IMR-90 (cell line): ENCODE results near the gene SLC7A10. TPM values are rescaled to one million over a fixed set of nuclear protein-coding genes. Genes with fewer than 3 reads are reported as not detected.

Experiments
- ATAC-seq: fragments of 200-7000 bp; cut with Tn5 transposase; 2 replicates; pipeline ENCODE4 v1.9.1; 2020; ENCODE audit warnings: low read depth, mild to moderate bottlenecking, moderate library complexity
- BruUV-seq: library from RNA; stranded (reverse); fragments of 400-500 nt; replicated peaks from 2 replicates; lab custom pipeline; 2021; lab: Mats Ljungman, UMichigan
- CTCF ChIA-PET: fragments of 300-600 bp; formaldehyde crosslinking; extraction: SDS; loops from one replicate; lab custom pipeline; 2021; ENCODE audit warnings: antibody characterized with exemption; lab: Yijun Ruan, JAX
- POLR2A ChIA-PET: fragments of 300-600 bp; sonication (Branson Sonifier 250); formaldehyde crosslinking; loops from one replicate; lab custom pipeline; 2022; ENCODE audit warnings: antibody characterized with exemption; ENCODE audit not compliant: unreplicated experiment; lab: Charles Lee
- DNase-seq: peaks from one replicate; pipeline ENCODE4 v3.0.0; 2013
- H2AFZ ChIP-seq: replicated peaks from 2 replicates; pipeline ENCODE3; 2013; ENCODE audit warnings: low read length, mild to moderate bottlenecking; ENCODE audit not compliant: poor library complexity
- H2AK5ac ChIP-seq: 2 replicates; pipeline ENCODE4 v1.6.1; 2013; ENCODE audit warnings: low read depth, low read length, inconsistent platforms
- H2AK9ac ChIP-seq: replicated peaks from 2 replicates; pipeline ENCODE3; 2013; ENCODE audit warnings: mild to moderate bottlenecking, low read depth, low read length, moderate library complexity; ENCODE audit not compliant: poor library complexity
- H2BK120ac ChIP-seq: 2 replicates; pipeline ENCODE4 v1.6.1; 2013; ENCODE audit warnings: low read depth, low read length, inconsistent platforms
- H2BK15ac ChIP-seq: 3 replicates; pipeline ENCODE4 v1.6.1; 2013; ENCODE audit warnings: low read depth, low read length, inconsistent platforms
- H2BK20ac ChIP-seq: 2 replicates; pipeline ENCODE4 v1.6.1; 2013; ENCODE audit warnings: low read depth, mild to moderate bottlenecking, inconsistent platforms, low read length, moderate library complexity
- H2BK5ac ChIP-seq: 2 replicates; pipeline ENCODE4 v1.6.1; 2013; ENCODE audit warnings: mild to moderate bottlenecking, low read depth, low read length, inconsistent platforms; ENCODE audit not compliant: poor library complexity, severe bottlenecking
- H3K14ac ChIP-seq: replicated peaks from 2 replicates; pipeline ENCODE4 v1.6.1; 2013; ENCODE audit warnings: low read depth, low read length, inconsistent platforms
- H3K18ac ChIP-seq: 2 replicates; pipeline ENCODE4 v1.6.1; 2013; ENCODE audit warnings: low read depth, low read length, control low read depth
- H3K23ac ChIP-seq: 2 replicates; pipeline ENCODE4 v1.6.1; 2013; ENCODE audit warnings: low read depth, low read length, inconsistent platforms
- H3K27ac ChIP-seq: 2 replicates; pipeline ENCODE4 v1.5.1; 2013; ENCODE audit warnings: mild to moderate bottlenecking, control low read depth, low read length; ENCODE audit not compliant: insufficient read depth
- H3K27me3 ChIP-seq: 2 replicates; pipeline ENCODE4 v1.6.1; 2013; ENCODE audit warnings: low read length; ENCODE audit not compliant: control insufficient read depth, insufficient read depth
- H3K36me3 ChIP-seq: 2 replicates; pipeline ENCODE4 v1.6.1; 2013; ENCODE audit warnings: low read length, mixed read lengths; ENCODE audit not compliant: control insufficient read depth, insufficient read depth
- H3K4ac ChIP-seq: 2 replicates; pipeline ENCODE4 v1.6.1; 2013; ENCODE audit warnings: low read depth, low read length, inconsistent platforms
- H3K4me1 ChIP-seq: 2 replicates; pipeline ENCODE4 v1.6.1; 2013; ENCODE audit warnings: low read length, mixed read lengths; ENCODE audit not compliant: control insufficient read depth, insufficient read depth
- H3K4me2 ChIP-seq: 2 replicates; pipeline ENCODE4 v1.6.1; 2013; ENCODE audit warnings: low read depth, mild to moderate bottlenecking, control low read depth, low read length, moderate library complexity
- H3K4me3 ChIP-seq: 2 replicates; pipeline ENCODE4 v1.5.1; 2013; ENCODE audit warnings: low read depth, mild to moderate bottlenecking, control low read depth, low read length, moderate library complexity; ENCODE audit not compliant: insufficient read depth
- H3K56ac ChIP-seq: 2 replicates; pipeline ENCODE4 v1.6.1; 2013; ENCODE audit warnings: low read length, inconsistent platforms; ENCODE audit not compliant: insufficient read depth; ENCODE audit errors: extremely low read depth
- H3K79me1 ChIP-seq, 2 experiments: 2 replicates each; pipeline ENCODE4 v1.6.1; 2013; ENCODE audit warnings: low read length in 2 of 2, inconsistent platforms in 1 of 2, low read depth in 1 of 2
- H3K9ac ChIP-seq: 2 replicates; pipeline ENCODE4 v1.6.1; 2013; ENCODE audit warnings: low read depth, low read length, control low read depth
- H3K9me1 ChIP-seq: 2 replicates; pipeline ENCODE4 v1.6.1; 2013; ENCODE audit warnings: low read length, inconsistent platforms; ENCODE audit not compliant: insufficient read depth
- H3K9me3 ChIP-seq: 2 replicates; pipeline ENCODE4 v1.6.1; 2013; ENCODE audit warnings: low read length; ENCODE audit not compliant: control insufficient read depth, insufficient read depth
- H4K20me1 ChIP-seq: 2 replicates; pipeline ENCODE4 v1.6.1; 2013; ENCODE audit warnings: low read length, inconsistent platforms; ENCODE audit not compliant: insufficient read depth
- H4K5ac ChIP-seq: 2 replicates; pipeline ENCODE4 v1.6.1; 2013; ENCODE audit warnings: mild to moderate bottlenecking, low read depth, low read length, control low read depth
- H4K8ac ChIP-seq, 2 experiments: 2 replicates each; pipeline ENCODE4 v1.6.1; 2013; ENCODE audit warnings: low read depth in 2 of 2, low read length in 2 of 2, control low read depth in 1 of 2, inconsistent platforms in 1 of 2
- H4K91ac ChIP-seq: 2 replicates; pipeline ENCODE4 v1.6.1; 2013; ENCODE audit warnings: low read depth, low read length, inconsistent platforms; ENCODE audit not compliant: insufficient read depth
- CEBPB ChIP-seq: IDR thresholded peaks from 2 replicates; pipeline ENCODE4 v1.6.1; 2012; ENCODE audit warnings: low read depth, low read length, improper control_type of control experiment
- ELK1 ChIP-seq: fragments of 150-350 bp; IDR thresholded peaks from 2 replicates; pipeline ENCODE4 v1.6.1; 2016; ENCODE audit warnings: low read depth, mild to moderate bottlenecking, low read length, moderate library complexity, borderline replicate concordance
- MAZ ChIP-seq: IDR thresholded peaks from 2 replicates; pipeline ENCODE4 v1.6.1; 2012; ENCODE audit warnings: low read depth, mild to moderate bottlenecking, low read length, improper control_type of control experiment, moderate library complexity, borderline replicate concordance
- MXI1 ChIP-seq: IDR thresholded peaks from 2 replicates; pipeline ENCODE4 v1.6.1; 2012; ENCODE audit warnings: low read depth, mild to moderate bottlenecking, low read length, moderate library complexity, borderline replicate concordance
- NFE2L2 ChIP-seq: fragments of 150-350 bp; IDR thresholded peaks from 2 replicates; pipeline ENCODE4 v1.6.1; 2016; ENCODE audit warnings: low read depth, mild to moderate bottlenecking, low read length
- RCOR1 ChIP-seq: IDR thresholded peaks from 2 replicates; pipeline ENCODE4 v1.6.1; 2012; ENCODE audit warnings: mild to moderate bottlenecking, low read length, improper control_type of control experiment; ENCODE audit not compliant: insufficient replicate concordance
- USF2 ChIP-seq: fragments of 150-350 bp; IDR thresholded peaks from 2 replicates; pipeline ENCODE4 v1.6.1; 2017; ENCODE audit warnings: mild to moderate bottlenecking, antibody characterized with exemption, low read length, low read depth
- WGBS, 2 experiments: methylation state at CpG; one replicate each; pipeline versions ENCODE4 v1.1.5 to v1.1.7; 2013; ENCODE audit warnings: missing lambda C conversion rate in 2 of 2; ENCODE audit not compliant: insufficient read length in 1 of 2; ENCODE audit errors: extremely low coverage in 2 of 2; 5-methylcytosine and 5-hydroxymethylcytosine counted together
- dilution Hi-C: fragments of 300-500 bp; cut with HindIII; formaldehyde crosslinking; loops from one replicate; pipeline ENCODE4 v1.14.3; 2018; ENCODE audit warnings: low sequenced_read_pairs; ENCODE audit not compliant: unreplicated experiment
- in situ Hi-C: fragments of 300-500 bp; cut with MboI; formaldehyde crosslinking; loops from 3 replicates; pipeline ENCODE4 v1.14.3; 2019; ENCODE audit warnings: low sequenced_read_pairs, inconsistent platforms, mixed read lengths
- intact Hi-C: fragments of 100-400 bp; cut with micrococcal nuclease; formaldehyde crosslinking; loops from 2 replicates; pipeline ENCODE4 v1.10.0; 2022
- polyA plus RNA-seq, 3 experiments: library from polyadenylated mRNA; depleted of rRNA; stranded (reverse); fragments of >200 nt; gene quantifications; 2 replicates each; pipeline ENCODE4 v1.2.3, GENCODE V29; 2012; ENCODE audit warnings: low replicate concordance in 1 of 3
- total RNA-seq: library from RNA; depleted of rRNA; stranded (reverse); fragments of >200 nt; gene quantifications from 2 replicates; pipeline ENCODE4 v1.2.3, GENCODE V29; 2012

SLC7A10 gene
- total and polyA plus RNA-seq, 2 of the 4 experiments (the other 2 are of a cell fraction) = not detected

- Histone ChIP-seq H3K27me3 (peaks cover 34% of the 10 kb centered on the region), H3K9ac (no peak overlapping the region), H3K9me1 (peaks cover 7% of the 10 kb centered on the region; the same call in 1 of the 2 replicates), H3K9me3 (peaks cover 12% of the 10 kb centered on the region), H4K8ac (no peak overlapping the region), H3K4me2 (no peak overlapping the region), H3K23ac (no peak overlapping the region), H3K56ac (no peak overlapping the region), H3K18ac (no peak overlapping the region), H3K4me3 (no peak overlapping the region), H3K4me1 (no peaks in the 10 kb centered on the region; the same call in 1 of the 2 replicates), H4K5ac (no peak overlapping the region), H2BK120ac (no peak overlapping the region), H3K27ac (no peak overlapping the region), H3K36me3 (no peaks in the 10 kb centered on the region), H2BK5ac (no peak overlapping the region), H2AK9ac (no peak overlapping the region), H2BK20ac (no peak overlapping the region), H4K91ac (no peak overlapping the region), H3K79me1 (no peaks in the 10 kb centered on the region), H2BK15ac (no peak overlapping the region), H2AK5ac (no peak overlapping the region), H4K20me1 (no peaks in the 10 kb centered on the region), H3K14ac (no peak overlapping the region), H2AFZ (no peak overlapping the region), H3K4ac (no peak overlapping the region)
- POLR2A ChIA-PET = no interaction called here
- DNase-seq = peak; percentile 37
- CTCF ChIA-PET = no interaction called here
- WGBS, 2 experiments = no CpG with 5 or more reads among the region's 5 CpGs
- intact Hi-C loops (loop anchor here (5.0 kb wide), 1 partner anchor 451 kb away; no protein-coding TSS in a partner anchor), dilution Hi-C loops (no loop called here), in situ Hi-C loops (loop anchor here (10.0 kb wide), 1 partner anchor 533 kb away; no protein-coding TSS in a partner anchor)
- peak; percentile 46 for ATAC-seq
- no TSS peak for BruUV-seq
- TF ChIP-seq CEBPB (peak; percentile 93), MXI1 (no peak), USF2 (no peak), NFE2L2 (no peak), ELK1 (no peak), RCOR1 (no peak), MAZ (no peak)
These were observed 5.9 kb upstream of the SLC7A10 start for GRCh38 chr19:33231511-33231910.
